Measurements from ENCODE around the gene COL15A1.

- no peak for TF ChIP-seq CTCF (IDR thresholded peaks at IDR 0.05)
- TF ChIP-seq ZFX (IDR thresholded peaks at IDR 0.05; ENCODE audit: borderline replicate concordance), result no peak
These were observed 69.8 kb downstream of the COL15A1 start for GRCh38 chr9:99013550-99013949.
